Fibroblast of upper back skin (primary cell): Measurements from ENCODE around the gene HARBI1.

Source experiments
- DNase-seq: peaks from one replicate; pipeline ENCODE4 v3.0.0-alpha.2; 2013

The HARBI1 gene

GRCh38 chr11:46633291-46634217 lies 16.5 kb upstream of the HARBI1 start:
- DNase-seq, result no peak

- no peak for DNase-seq
Observed at GRCh38 chr11:46632502-46632901, 15.5 kb upstream of the HARBI1 start.

- DNase-seq, result no peak
Observed at GRCh38 chr11:46631676-46632075, 14.6 kb upstream of the HARBI1 start.

GRCh38 chr11:46630237-46630636 lies 13.2 kb upstream of the HARBI1 start:
- DNase-seq, result no peak

GRCh38 chr11:46628961-46629360 lies 11.9 kb upstream of the HARBI1 start:
- DNase-seq, result no peak

- no peak for DNase-seq
Observed at GRCh38 chr11:46625406-46625805, 8.4 kb upstream of the HARBI1 start.

GRCh38 chr11:46618837-46619236 lies 1.8 kb upstream of the HARBI1 start:
- DNase-seq, result no peak

- DNase-seq, result no peak
Observed at GRCh38 chr11:46617972-46618314, 916 bp upstream of the HARBI1 start.

GRCh38 chr11:46616551-46617133 lies 385 bp downstream of the HARBI1 start:
- no peak for DNase-seq

- peak; percentile 33 for DNase-seq
Observed at GRCh38 chr11:46615756-46616155, 1.3 kb downstream of the HARBI1 start.

GRCh38 chr11:46612326-46612725 lies 4.7 kb downstream of the HARBI1 start:
- no peak for DNase-seq

- no peak for DNase-seq
Observed at GRCh38 chr11:46611526-46612304, 5.3 kb downstream of the HARBI1 start.

- no peak for DNase-seq
Observed at GRCh38 chr11:46609386-46609785, 7.6 kb downstream of the HARBI1 start.

GRCh38 chr11:46607516-46607915 lies 9.5 kb downstream of the HARBI1 start:
- no peak for DNase-seq

- DNase-seq, result no peak
Observed at GRCh38 chr11:46604796-46605195, 12.2 kb downstream of the HARBI1 start.

- no peak for DNase-seq
Observed at GRCh38 chr11:46603704-46604308, 13.2 kb downstream of the HARBI1 start.

- no peak for DNase-seq
Observed at GRCh38 chr11:46601129-46601528, 15.9 kb downstream of the HARBI1 start.

- DNase-seq, result no peak
Observed at GRCh38 chr11:46600194-46600960, 16.6 kb downstream of the HARBI1 start.

- no peak for DNase-seq
Observed at GRCh38 chr11:46599340-46600193, 17.5 kb downstream of the HARBI1 start.

- DNase-seq, result peak; percentile 8
Observed at GRCh38 chr11:46597609-46598219, 19.3 kb downstream of the HARBI1 start.

GRCh38 chr11:46597155-46597554 lies 19.9 kb downstream of the HARBI1 start:
- no peak for DNase-seq
